MM.1S (cell line): ENCODE data around the gene HPX.

Source experiments
- DNase-seq: peaks from one replicate; pipeline ENCODE4 v3.0.0-alpha.2; 2015
- H2AFZ ChIP-seq: fragments of 300-600 bp; sonication (generic); 2 replicates; pipeline ENCODE4 v1.6.0; 2016; ENCODE audit warnings: antibody characterized with exemption, low read length
- H3F3A ChIP-seq: fragments of 300-600 bp; sonication (generic); 2 replicates; pipeline ENCODE4 v1.6.1; 2016; ENCODE audit warnings: mild to moderate bottlenecking, antibody characterized with exemption, low read length, moderate library complexity, mixed read lengths; ENCODE audit not compliant: insufficient read depth
- H3K27ac ChIP-seq: fragments of 300-600 bp; sonication (generic); 2 replicates; pipeline ENCODE4 v1.5.1; 2016; ENCODE audit warnings: mild to moderate bottlenecking, low read length
- H3K27me3 ChIP-seq: fragments of 300-600 bp; sonication (generic); replicated peaks from 2 replicates; pipeline ENCODE4 v1.6.0; 2016; ENCODE audit warnings: low read length; ENCODE audit not compliant: insufficient read depth
- H3K36me3 ChIP-seq: fragments of 300-600 bp; sonication (generic); replicated peaks from 2 replicates; pipeline ENCODE4 v1.6.1; 2016; ENCODE audit warnings: mild to moderate bottlenecking, low read length, mixed read lengths; ENCODE audit not compliant: insufficient read depth
- H3K4me1 ChIP-seq: fragments of 300-600 bp; sonication (generic); 2 replicates; pipeline ENCODE4 v1.6.1; 2016; ENCODE audit warnings: low read length, mixed read lengths
- H3K4me2 ChIP-seq: fragments of 300-600 bp; sonication (generic); 2 replicates; pipeline ENCODE4 v1.6.0; 2016; ENCODE audit warnings: low read depth, low read length
- H3K4me3 ChIP-seq: fragments of 300-600 bp; sonication (generic); 2 replicates; pipeline ENCODE4 v1.5.1; 2016; ENCODE audit warnings: low read length, mixed read lengths
- H3K79me2 ChIP-seq: fragments of 300-600 bp; sonication (generic); 2 replicates; pipeline ENCODE4 v1.6.1; 2016; ENCODE audit warnings: mixed run types, low read length, mixed read lengths
- H3K9ac ChIP-seq: fragments of 300-600 bp; sonication (generic); 2 replicates; pipeline ENCODE4 v1.6.1; 2016; ENCODE audit warnings: low read length, mixed read lengths
- H3K9me2 ChIP-seq: fragments of 300-600 bp; sonication (generic); replicated peaks from 2 replicates; pipeline ENCODE4 v1.6.1; 2016; ENCODE audit warnings: mild to moderate bottlenecking, low read length, mixed read lengths; ENCODE audit not compliant: insufficient read depth
- H3K9me3 ChIP-seq: fragments of 300-600 bp; sonication (generic); replicated peaks from 2 replicates; pipeline ENCODE4 v1.6.1; 2016; ENCODE audit warnings: mild to moderate bottlenecking, low read length, mixed read lengths; ENCODE audit not compliant: insufficient read depth
- H4K20me1 ChIP-seq: fragments of 300-600 bp; sonication (generic); 2 replicates; pipeline ENCODE4 v1.6.1; 2016; ENCODE audit warnings: mild to moderate bottlenecking, low read length, moderate library complexity, mixed read lengths; ENCODE audit not compliant: insufficient read depth
- EZH2 ChIP-seq: fragments of 300-600 bp; sonication (generic); optimal IDR thresholded peaks from 2 replicates; pipeline ENCODE3; 2017; ENCODE audit warnings: low read depth, mild to moderate bottlenecking, antibody characterized with exemption, low read length, mixed read lengths
- EZH2phosphoT487 ChIP-seq: fragments of 300-600 bp; sonication (generic); IDR thresholded peaks from 2 replicates; pipeline ENCODE4 v1.6.1; 2018; ENCODE audit warnings: antibody characterized with exemption, low read length
- TF ChIP-seq, protein P1 (sequence below): fragments of 300-600 bp; sonication (generic); IDR thresholded peaks from 2 replicates; pipeline ENCODE4 v1.5.1; 2016; ENCODE audit warnings: antibody characterized with exemption, low read length, mixed read lengths

The HPX gene, protein sequence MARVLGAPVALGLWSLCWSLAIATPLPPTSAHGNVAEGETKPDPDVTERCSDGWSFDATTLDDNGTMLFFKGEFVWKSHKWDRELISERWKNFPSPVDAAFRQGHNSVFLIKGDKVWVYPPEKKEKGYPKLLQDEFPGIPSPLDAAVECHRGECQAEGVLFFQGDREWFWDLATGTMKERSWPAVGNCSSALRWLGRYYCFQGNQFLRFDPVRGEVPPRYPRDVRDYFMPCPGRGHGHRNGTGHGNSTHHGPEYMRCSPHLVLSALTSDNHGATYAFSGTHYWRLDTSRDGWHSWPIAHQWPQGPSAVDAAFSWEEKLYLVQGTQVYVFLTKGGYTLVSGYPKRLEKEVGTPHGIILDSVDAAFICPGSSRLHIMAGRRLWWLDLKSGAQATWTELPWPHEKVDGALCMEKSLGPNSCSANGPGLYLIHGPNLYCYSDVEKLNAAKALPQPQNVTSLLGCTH

DNA sequence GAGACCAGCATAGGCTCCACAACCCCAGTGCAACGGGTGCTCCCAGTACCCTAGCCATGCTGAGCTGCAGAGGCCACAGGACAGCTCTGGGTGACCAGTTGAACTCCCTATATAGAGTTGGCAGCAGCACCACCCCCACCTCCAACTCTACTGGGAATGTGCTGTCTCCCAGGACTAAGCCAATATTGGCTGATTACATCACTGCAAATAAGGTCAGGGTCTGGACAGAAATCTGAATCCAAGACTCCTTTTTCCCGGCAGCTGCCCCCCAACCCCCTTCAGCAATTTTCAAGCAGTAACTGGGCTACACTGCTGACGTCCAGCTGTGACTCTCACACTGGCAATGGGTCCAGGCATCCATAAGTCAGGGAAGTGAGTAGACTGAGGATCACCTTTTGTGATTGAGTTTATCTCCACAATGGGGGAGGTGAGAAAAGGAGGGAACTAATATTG lies at the start of gene HPX:
Gene HPX (minus strand): TSS at position 82 of the 453 bp plus-strand sequence. CDS start 24 bp downstream, at position 58.
- Histone ChIP-seq H3K9me2 (no peaks in the 10 kb centered on the region), H3K4me2 (no peak within 1 kb of the TSS), H3K36me3 (no peaks in the 10 kb centered on the region), H3K9me3 (no peaks in the 10 kb centered on the region), H3K79me2 (no peaks in the 10 kb centered on the region), H3K9ac (no peak within 1 kb of the TSS), H2AFZ (no peak within 1 kb of the TSS), H3F3A (no peaks in the 10 kb centered on the region), H4K20me1 (no peaks in the 10 kb centered on the region), H3K27ac (no peak within 1 kb of the TSS), H3K4me1 (no peaks in the 10 kb centered on the region), H3K27me3 (no peaks in the 10 kb centered on the region), H3K4me3 (no peak within 1 kb of the TSS)
- TF ChIP-seq, protein P1, sequence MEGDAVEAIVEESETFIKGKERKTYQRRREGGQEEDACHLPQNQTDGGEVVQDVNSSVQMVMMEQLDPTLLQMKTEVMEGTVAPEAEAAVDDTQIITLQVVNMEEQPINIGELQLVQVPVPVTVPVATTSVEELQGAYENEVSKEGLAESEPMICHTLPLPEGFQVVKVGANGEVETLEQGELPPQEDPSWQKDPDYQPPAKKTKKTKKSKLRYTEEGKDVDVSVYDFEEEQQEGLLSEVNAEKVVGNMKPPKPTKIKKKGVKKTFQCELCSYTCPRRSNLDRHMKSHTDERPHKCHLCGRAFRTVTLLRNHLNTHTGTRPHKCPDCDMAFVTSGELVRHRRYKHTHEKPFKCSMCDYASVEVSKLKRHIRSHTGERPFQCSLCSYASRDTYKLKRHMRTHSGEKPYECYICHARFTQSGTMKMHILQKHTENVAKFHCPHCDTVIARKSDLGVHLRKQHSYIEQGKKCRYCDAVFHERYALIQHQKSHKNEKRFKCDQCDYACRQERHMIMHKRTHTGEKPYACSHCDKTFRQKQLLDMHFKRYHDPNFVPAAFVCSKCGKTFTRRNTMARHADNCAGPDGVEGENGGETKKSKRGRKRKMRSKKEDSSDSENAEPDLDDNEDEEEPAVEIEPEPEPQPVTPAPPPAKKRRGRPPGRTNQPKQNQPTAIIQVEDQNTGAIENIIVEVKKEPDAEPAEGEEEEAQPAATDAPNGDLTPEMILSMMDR = no peak
- TF ChIP-seq EZH2phosphoT487 = no peak
- no peak for TF ChIP-seq EZH2
- DNase-seq = no peak

DNA sequence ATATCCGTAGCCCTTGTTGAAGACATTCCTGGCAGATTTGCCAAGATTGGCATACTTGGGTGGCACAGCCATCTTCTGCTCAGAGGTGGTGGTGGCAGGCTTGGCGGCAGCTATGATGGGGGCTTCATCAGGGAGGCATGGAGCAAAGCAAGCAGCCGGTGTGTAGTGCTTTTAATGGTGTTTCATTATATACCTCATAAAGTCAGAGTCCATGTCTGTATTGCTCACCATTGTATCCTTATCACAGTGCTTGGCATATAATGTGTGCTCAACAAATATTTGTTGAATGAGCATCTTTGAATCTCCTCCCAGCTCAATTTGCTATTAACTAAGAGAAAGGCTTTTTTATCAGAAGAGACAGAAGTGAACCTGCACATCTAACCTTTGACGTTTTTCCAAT lies 48.5 kb upstream of the HPX start:
- Histone ChIP-seq H3F3A (0 out of 2 replicates have a peak, but pooled peaks cover 4% of the 10 kb centered on the region), H3K4me2 (no peak overlapping the region), H3K4me3 (no peak overlapping the region), H2AFZ (no peak overlapping the region), H3K36me3 (0 out of 2 replicates have a peak, but pooled peaks cover 4% of the 10 kb centered on the region), H4K20me1 (no peaks in the 10 kb centered on the region), H3K79me2 (no peaks in the 10 kb centered on the region), H3K9me2 (no peaks in the 10 kb centered on the region), H3K27ac (no peak overlapping the region), H3K9me3 (no peaks in the 10 kb centered on the region), H3K9ac (no peak overlapping the region), H3K4me1 (no peaks in the 10 kb centered on the region), H3K27me3 (no peaks in the 10 kb centered on the region)
- DNase-seq = no peak
- TF ChIP-seq, protein P1 = no peak
- TF ChIP-seq EZH2phosphoT487 = no peak
- no peak for TF ChIP-seq EZH2

DNA sequence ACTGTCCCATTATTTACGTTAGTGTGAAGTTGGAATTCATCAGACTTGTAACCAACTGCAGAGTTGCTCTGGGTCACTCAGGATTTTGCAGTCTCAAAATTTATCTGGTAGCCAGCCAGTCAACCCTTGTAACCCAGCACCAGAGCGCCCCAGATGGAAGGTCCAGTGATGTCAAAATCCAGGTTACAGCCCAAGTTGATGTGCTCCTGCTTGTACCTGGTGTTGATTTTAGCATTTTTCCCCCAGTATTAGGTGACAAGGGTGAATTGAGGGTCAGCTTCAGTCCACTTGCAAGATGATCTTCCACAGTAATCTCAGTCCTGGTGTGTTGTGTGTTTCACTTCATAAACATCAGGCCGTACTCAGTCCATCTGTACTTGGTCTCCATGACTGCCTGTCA lies 48.0 kb upstream of the HPX start:
- no peaks in the 10 kb centered on the region for H3K9me2 ChIP-seq
- no peak overlapping the region for H3K4me3 ChIP-seq
- H3K36me3 ChIP-seq = 0 out of 2 replicates have a peak, but pooled peaks cover 4% of the 10 kb centered on the region
- H3K79me2 ChIP-seq = 0 out of 2 replicates have a peak, but pooled peaks cover under 1% of the 10 kb centered on the region
- no peaks in the 10 kb centered on the region for H3K9me3 ChIP-seq
- 0 out of 2 replicates have a peak, but pooled peaks cover 4% of the 10 kb centered on the region for H3F3A ChIP-seq
- H4K20me1 ChIP-seq = no peaks in the 10 kb centered on the region
- no peaks in the 10 kb centered on the region for H3K27me3 ChIP-seq
- H3K9ac ChIP-seq = no peak overlapping the region
- no peak overlapping the region for H3K4me2 ChIP-seq
- no peaks in the 10 kb centered on the region for H3K4me1 ChIP-seq
- H3K27ac ChIP-seq = no peak overlapping the region
- H2AFZ ChIP-seq = no peak overlapping the region
- TF ChIP-seq EZH2 = no peak
- TF ChIP-seq, protein P1 = no peak
- TF ChIP-seq EZH2phosphoT487 = no peak
- DNase-seq = no peak
